Stimulated activated CD8-positive, alpha-beta memory T cell treated with anti-CD3 and anti-CD28 coated beads, Interleukin-2, amount 100 ng/mL, for 1 hour (primary cell): ENCODE data around the gene UBAC1.
"Not testable (repeated sequence)": the region's sequence is repeated elsewhere in the genome, so short reads cannot be mapped to it uniquely, and the experiment has no call there.

Source experiments
- DNase-seq, 2 donors: peaks; one replicate each; pipeline ENCODE4 v3.0.0-alpha.2; 2020; ENCODE audit warnings: low read depth in 2 of 2

UBAC1 gene

DNA sequence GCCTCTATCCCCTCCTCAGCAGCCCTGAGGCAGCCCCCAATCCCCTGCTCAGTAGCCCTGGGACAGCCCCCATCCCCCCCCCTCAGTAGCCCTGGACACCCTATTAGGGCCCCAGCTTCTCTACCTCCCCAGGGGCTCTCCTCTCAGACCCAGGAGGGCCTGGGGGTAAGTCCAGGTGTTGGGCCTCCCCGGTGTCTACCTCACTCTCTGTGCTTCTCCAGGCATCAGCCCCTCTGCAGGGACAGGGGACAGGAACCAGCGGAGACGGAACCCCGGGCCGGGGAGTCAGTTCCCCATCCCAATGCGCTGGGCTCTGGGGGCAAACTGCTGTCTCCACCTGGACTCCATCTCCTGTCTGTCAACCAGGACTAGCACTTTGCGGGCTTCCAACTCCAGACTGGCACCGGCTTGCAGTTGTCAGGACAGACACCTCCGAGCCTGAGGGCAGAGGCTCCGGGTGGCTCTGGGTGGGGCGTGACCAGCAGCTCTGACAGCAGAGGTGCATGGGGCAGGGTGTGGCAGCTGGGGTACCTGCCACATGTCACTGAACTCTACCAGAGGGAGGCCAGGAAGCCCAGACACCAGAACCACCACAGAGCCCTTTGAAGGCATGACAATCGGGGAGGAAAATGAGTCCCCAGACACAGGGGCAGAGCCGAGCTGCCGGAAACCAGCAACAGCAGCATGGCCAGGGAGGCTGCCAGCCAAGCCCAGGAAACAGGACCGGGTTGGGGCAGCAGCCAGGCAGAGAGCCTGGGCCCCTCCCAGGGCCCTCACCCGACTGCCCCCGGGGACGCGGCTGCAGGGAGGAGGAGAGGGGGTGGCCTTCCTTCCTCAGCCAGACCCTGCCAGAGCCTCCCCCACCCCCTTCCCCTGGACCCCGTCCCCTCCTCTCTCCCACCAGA is 17.7 kb upstream of the UBAC1 start:
- DNase-seq, result peak; percentile 14 to 24

DNA sequence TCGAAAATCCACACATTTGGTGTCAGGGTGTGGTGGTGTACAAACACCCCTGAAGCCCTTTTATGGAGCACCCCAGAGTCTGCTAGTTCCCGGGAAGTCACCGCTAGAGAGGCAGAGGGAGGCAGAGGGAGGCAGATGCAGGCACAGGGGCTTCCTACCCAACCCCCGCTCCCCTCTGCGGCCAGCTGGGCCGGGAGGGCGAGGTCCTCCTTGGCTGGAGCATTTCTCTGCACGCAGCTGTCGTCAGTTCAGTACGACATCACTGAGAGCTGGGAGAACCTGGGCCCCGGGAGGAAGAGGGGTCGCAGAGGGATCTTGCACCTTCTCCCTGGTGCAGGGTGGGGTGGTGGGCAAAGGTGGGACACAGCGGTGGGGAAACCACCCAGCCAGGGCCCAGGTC is 15.8 kb upstream of the UBAC1 start:
- DNase-seq, result no peak

DNA sequence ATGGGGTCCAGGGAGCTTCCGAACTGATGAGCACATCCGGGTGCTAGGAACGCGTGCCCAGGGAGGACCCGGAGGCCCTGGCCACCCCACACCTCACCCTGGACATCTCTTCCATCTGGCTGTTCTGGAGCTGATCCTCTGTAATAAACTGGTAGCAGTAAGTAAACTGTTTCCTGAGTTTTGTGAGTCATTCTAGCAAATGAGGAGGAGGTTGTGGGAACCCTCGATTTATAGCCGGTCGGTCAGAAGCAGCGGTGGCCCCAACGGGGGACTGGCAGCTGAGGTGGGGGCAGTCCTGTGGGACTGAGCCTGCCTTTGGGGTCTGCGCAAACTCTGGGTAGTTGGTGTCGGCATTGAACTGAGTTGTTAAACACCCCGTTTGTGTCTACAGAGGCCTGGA is 15.4 kb upstream of the UBAC1 start:
- DNase-seq, result no peak

DNA sequence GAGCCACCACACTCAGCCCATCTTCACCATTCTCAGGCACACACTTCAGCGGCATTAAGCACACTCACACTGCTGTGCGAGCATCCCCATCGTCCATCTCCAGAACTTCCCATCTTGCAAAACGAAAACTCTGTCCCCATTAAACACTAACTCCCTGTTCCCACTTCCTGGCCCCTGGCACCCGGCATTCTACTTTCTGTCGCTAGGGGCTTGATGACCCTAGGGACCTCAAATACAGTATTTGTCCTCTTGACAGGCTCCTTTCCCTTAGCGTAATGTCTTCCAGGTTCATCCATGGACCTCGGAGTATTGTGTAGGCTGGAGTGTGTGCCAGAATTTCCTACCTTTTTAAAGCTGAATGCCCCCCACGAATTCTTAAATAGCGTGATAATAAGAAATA is 14.7 kb upstream of the UBAC1 start:
- no peak for DNase-seq

DNA sequence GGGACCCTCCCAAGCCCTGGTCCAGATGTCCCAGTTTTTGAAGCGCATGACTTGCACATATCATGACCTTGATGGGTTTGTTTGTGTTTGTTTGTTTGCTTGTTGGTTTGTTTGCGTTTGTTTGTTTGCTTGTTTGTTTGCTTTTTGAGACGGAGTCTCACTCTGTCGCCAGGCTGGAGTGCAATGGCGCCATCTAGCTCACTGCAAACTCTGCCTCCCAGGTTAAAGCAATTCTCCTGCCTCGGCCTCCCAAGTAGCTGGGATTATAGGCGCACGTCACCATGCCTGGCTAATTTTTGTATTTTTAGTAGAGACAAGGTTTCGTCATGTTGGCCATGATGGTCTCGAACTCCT is 13.0 kb upstream of the UBAC1 start:
- DNase-seq, result no peak

DNA sequence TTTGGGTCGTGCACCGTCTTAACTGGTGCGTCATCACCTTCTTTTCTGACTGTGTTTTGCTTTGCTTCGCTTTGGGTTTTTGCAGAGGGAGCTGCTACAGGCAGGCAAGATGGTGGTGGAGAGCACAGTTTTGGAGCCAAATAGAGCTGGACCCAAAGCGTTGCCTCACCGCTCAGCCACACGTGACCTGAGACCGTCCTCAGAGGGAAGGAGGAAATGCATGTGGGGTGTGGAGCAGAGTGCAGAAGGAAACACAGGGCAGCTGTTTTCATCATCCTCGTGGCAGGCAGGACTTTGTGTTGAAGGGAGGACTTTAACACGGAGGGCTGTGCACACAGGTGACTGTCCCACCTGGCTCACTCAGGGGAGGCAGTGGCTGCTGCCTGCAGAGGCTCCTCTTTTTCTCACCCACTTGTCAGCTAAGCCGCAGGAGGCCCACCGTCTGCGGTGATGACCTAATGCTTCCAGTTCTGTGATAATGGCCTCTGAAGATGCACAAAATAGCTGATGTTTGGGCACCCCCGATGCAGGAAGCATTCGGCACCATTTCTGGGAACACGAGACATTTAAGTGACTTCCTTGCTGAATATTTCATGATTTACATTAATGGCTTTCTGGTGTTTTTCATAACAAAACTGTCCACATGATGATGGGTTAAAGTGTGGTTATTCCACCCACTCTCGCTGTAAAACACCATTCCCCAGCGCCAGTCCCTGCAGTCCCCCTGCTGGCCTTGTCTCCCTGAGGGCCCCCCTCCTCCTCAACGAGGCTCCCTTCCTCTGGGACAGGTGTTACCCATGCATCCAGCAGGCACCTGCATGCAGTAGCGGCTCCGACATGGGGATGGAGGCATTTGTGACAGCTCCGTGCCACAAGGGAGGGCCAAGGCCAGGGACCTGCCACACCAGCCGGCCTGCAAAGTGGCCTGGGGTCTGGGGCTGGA is 12.4 kb upstream of the UBAC1 start:
- no peak for DNase-seq

- no peak for DNase-seq
Observed at GRCh38 chr9:135971892-135972291, 10.7 kb upstream of the UBAC1 start.

DNA sequence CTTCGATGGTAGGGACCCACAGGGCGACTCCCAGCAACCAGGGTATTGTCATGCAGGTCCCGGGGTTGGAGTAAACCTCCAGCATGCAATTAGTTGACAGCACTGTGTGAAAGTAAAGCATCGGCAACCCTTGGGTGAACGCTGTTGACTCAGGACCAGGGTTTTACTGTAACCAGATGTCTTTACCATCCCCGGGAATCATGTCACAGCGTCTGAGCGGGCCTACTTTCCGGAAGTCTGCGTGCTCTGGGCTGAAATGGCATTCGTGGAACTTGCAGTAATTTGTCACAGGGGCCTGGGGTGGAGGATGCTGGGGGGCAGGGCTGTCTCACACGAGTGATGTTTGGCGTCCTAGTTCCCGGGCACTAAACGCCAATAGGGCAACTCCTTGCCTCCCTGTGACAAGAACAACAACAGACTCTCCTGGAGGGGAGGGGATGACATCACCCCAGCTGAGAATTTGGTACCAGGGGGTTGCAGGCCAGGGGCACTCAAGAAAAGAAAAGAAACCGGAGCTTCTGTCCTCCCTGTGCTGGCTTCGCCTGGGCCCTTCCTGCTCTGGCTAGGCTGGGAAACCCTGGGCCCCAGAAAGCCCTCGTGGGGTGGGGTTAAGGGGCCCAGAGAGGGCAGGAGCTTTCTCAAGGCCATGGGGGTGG is 10.1 kb upstream of the UBAC1 start:
- no peak for DNase-seq

GRCh38 chr9:135970128-135970815 is 9.1 kb upstream of the UBAC1 start:
- DNase-seq, result no peak

DNA sequence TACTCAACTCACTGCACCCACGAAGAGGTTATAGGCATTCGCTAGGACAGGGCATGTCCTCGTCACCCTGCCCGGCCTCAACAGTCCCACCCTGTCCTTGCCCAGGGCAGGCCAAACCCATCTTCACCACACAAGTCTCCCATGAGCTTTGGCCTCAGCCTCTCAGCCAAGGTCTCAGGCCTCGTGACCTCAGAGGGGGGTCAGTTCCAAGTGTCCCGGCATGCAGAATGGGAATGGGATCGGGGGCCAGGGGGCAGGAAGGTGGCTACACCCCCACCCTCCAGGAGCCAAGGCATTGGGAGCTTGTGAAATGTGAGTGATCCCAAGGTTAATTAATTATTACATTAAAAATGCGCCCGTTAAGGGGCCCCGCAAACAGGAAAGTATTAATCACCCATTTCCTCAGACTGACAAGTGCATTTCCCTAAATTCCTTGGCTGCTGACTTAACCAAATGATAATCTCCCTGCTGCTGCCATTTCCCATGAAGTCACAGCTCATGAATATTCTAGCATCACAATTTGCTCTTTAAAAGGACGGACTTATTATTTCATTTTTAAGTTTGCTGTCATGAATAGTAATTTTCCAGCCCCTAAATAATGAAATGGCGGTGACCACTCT is 8.0 kb upstream of the UBAC1 start:
- DNase-seq, result no peak

DNA sequence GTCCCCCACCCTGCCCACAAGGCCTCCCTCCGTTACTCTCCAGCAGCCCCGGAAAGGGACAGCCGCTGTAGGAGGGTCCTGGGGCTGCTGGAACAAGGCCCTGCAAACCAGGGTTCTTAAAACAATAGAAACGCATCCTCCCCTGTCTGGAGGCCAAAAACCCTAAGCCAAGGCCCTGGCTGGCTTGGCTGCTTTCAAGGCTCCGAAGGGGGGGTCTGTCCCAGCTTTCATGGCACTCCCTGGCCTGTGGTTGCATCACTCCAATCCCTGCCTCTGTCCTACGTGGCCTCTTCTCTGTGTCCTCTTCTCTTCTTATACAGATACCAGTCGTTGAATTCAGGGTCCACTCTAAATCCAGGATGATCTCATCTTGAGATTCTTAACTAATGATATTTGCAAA is 7.4 kb upstream of the UBAC1 start:
- no peak for DNase-seq

- no peak for DNase-seq
Observed at GRCh38 chr9:135968083-135968476, 6.9 kb upstream of the UBAC1 start.

GRCh38 chr9:135966916-135967260 is 5.7 kb upstream of the UBAC1 start:
- DNase-seq, result not testable (repeated sequence)

- no peak for DNase-seq
Observed at GRCh38 chr9:135965124-135965756, 4.1 kb upstream of the UBAC1 start.

GRCh38 chr9:135963938-135964337 is 2.8 kb upstream of the UBAC1 start:
- no peak for DNase-seq

DNA sequence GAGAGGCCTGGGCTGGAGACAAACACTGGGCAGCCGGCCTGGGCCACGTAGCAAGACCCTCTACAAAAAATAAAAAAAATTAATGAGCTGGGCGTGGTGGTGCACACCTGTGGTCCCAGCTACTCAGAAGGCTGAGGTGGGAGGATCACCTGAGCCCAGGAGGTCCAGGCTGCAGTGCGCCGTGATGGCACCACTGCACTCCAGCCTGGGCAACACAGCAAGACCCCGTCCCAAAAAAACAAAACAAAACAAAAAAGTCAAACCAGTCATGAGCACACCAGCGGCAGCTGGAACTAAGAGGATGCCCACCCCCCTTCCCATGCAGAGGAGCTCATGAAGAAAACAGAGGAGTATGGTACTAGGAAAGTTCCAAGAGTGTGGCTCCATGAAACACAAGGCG is 2.2 kb upstream of the UBAC1 start:
- no peak for DNase-seq

DNA sequence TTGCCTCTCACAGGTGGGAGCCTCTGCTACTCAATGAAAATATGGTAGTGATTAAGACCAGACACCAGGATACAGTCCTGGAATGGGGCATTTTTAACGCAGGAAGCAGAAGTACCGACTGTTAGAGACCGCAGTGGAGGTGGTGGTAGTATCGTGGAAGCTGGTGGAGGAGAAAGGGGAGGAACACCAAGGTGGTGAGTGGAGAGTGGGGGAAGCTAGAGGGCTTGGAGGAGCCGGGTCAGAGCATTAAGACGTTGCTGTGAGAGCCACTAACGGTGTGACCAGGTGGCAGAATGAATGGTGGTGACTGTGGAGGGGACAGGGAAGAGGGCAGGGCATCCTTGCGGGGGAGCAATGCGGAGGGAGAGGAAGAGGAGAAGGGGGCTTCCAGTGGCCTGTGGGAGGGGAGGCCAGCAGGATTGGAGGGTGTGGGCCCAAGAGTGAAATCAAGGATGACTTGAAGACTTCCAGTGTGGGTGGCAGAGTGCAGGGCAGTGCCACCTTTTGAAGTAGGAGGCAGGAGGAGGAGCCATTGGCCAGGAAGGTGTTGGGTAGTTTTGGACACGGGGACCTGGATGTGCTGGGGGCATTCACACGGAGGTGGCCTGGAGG is 1.6 kb upstream of the UBAC1 start:
- no peak for DNase-seq

DNA sequence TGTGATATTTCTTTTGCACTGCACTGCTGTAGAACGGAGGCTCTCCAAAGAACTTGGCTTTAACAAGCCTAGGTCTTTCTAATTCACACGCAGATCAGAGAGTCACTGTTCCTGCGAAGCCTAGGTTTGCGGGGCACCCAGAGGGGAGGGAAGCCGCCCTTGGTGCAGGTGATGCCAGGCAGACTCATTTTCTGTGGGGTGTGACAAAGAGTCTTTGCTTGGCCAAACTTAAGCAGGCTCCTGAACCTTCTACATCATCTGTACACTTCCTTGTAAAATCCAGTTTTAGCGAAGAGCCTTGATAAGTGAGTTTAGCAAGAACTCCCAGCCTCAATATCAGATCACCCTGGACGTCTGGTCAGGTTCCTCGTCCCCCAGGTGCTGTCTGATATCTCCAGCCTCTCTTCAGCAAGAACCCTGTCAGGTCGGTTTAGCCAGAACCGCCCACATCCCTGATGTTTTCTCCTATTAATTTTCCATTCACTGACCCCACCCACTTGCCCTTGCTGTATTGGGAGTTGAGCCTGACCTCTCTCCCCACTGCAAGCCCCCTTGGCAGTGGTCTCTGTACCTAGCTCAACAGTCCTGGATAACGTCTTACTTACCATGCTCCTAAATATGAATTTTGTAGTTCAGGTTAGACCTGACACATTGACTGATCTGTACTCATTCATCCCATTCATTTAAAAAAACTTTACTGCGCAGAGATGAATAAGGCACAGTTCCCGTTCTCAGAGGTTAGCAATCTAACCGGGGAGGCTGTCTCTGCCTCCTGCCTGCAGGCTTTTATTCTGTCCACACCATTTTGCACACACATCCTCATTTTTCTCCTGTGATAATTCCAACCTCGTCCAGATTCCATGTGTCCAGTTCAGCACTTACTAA is 880 bp upstream of the UBAC1 start:
- no peak for DNase-seq
